H9 (cell line): ENCODE measurements around the gene MRPL55. TPM values are rescaled to one million over a fixed set of nuclear protein-coding genes. Genes with fewer than 3 reads are reported as not detected.

Source experiments
- DNase-seq: peaks from one replicate; pipeline ENCODE4 v3.0.0-alpha.2; 2017
- H2AFZ ChIP-seq: one replicate; pipeline ENCODE4 v1.6.1; 2013; ENCODE audit warnings: mild to moderate bottlenecking, low read length, control low read depth, moderate library complexity
- H2AK5ac ChIP-seq: 2 replicates; pipeline ENCODE4 v1.6.1; 2013; ENCODE audit warnings: low read length, control low read depth, mixed read lengths; ENCODE audit not compliant: insufficient read length
- H2BK120ac ChIP-seq: one replicate; pipeline ENCODE4 v1.6.1; 2013; ENCODE audit warnings: low read depth, mild to moderate bottlenecking, low read length, control low read depth, inconsistent platforms; ENCODE audit not compliant: poor library complexity, severe bottlenecking
- H2BK12ac ChIP-seq: 2 replicates; pipeline ENCODE4 v1.6.1; 2013; ENCODE audit warnings: low read length, control low read depth, mixed read lengths, low read depth; ENCODE audit not compliant: insufficient read length
- H2BK15ac ChIP-seq: 2 replicates; pipeline ENCODE4 v1.6.1; 2013; ENCODE audit warnings: low read depth, low read length, control low read depth
- H2BK20ac ChIP-seq: one replicate; pipeline ENCODE4 v1.6.1; 2013; ENCODE audit warnings: low read depth, mild to moderate bottlenecking, low read length, control low read depth, inconsistent platforms; ENCODE audit not compliant: poor library complexity, severe bottlenecking
- H2BK5ac ChIP-seq: 2 replicates; pipeline ENCODE4 v1.6.1; 2013; ENCODE audit warnings: low read length, control low read depth, mixed read lengths; ENCODE audit not compliant: insufficient read length
- H3K14ac ChIP-seq: 2 replicates; pipeline ENCODE4 v1.6.1; 2013; ENCODE audit warnings: low read length, control low read depth; ENCODE audit not compliant: insufficient read depth
- H3K18ac ChIP-seq: 2 replicates; pipeline ENCODE4 v1.6.1; 2013; ENCODE audit warnings: low read depth, mild to moderate bottlenecking, mixed read lengths, low read length, control low read depth; ENCODE audit not compliant: insufficient read length
- H3K23ac ChIP-seq: 2 replicates; pipeline ENCODE4 v1.6.1; 2013; ENCODE audit warnings: low read length, control low read depth, mixed read lengths, low read depth; ENCODE audit not compliant: insufficient read length
- H3K23me2 ChIP-seq: 2 replicates; pipeline ENCODE4 v1.6.1; 2013; ENCODE audit warnings: low read depth, mild to moderate bottlenecking, mixed read lengths, low read length, control low read depth; ENCODE audit not compliant: insufficient read length, poor library complexity, severe bottlenecking
- H3K27ac ChIP-seq: 2 replicates; pipeline ENCODE4 v1.5.1; 2013; ENCODE audit warnings: low read length, control low read depth, mixed read lengths, low read depth; ENCODE audit not compliant: insufficient read length
- H3K27me3 ChIP-seq: 2 replicates; pipeline ENCODE4 v1.6.1; 2013; ENCODE audit warnings: low read length, control low read depth, inconsistent platforms; ENCODE audit not compliant: insufficient read depth
- H3K4ac ChIP-seq: 2 replicates; pipeline ENCODE4 v1.6.1; 2013; ENCODE audit warnings: low read depth, mild to moderate bottlenecking, control low read depth, inconsistent platforms, low read length, moderate library complexity
- H3K4me1 ChIP-seq: 2 replicates; pipeline ENCODE4 v1.6.1; 2013; ENCODE audit warnings: low read length, control low read depth, inconsistent platforms; ENCODE audit not compliant: insufficient read depth
- H3K4me2 ChIP-seq: 2 replicates; pipeline ENCODE4 v1.6.1; 2013; ENCODE audit warnings: low read length, control low read depth, mixed read lengths; ENCODE audit not compliant: insufficient read length, insufficient read depth
- H3K56ac ChIP-seq: 2 replicates; pipeline ENCODE4 v1.6.1; 2013; ENCODE audit warnings: low read depth, mild to moderate bottlenecking, mixed read lengths, low read length, control low read depth; ENCODE audit not compliant: insufficient read length
- H3K79me1 ChIP-seq: 2 replicates; pipeline ENCODE4 v1.6.1; 2013; ENCODE audit warnings: low read depth, mild to moderate bottlenecking, moderate library complexity, low read length, control low read depth, inconsistent platforms; ENCODE audit not compliant: insufficient read depth, poor library complexity, severe bottlenecking
- H3K79me2 ChIP-seq: 2 replicates; pipeline ENCODE4 v1.6.1; 2013; ENCODE audit warnings: low read length, control low read depth, inconsistent platforms; ENCODE audit not compliant: insufficient read depth
- H3K9ac ChIP-seq: 2 replicates; pipeline ENCODE4 v1.6.1; 2013; ENCODE audit warnings: low read length, control low read depth, mixed read lengths; ENCODE audit not compliant: insufficient read length; ENCODE audit errors: extremely low read depth
- H3K9me3 ChIP-seq: one replicate; pipeline ENCODE4 v1.6.1; 2013; ENCODE audit warnings: low read depth, low read length, inconsistent platforms; ENCODE audit not compliant: control insufficient read depth
- H3T11ph ChIP-seq: one replicate; pipeline ENCODE4 v1.6.1; 2013; ENCODE audit warnings: mild to moderate bottlenecking, low read length, control low read depth, inconsistent platforms
- H4K20me1 ChIP-seq: one replicate; pipeline ENCODE4 v1.6.1; 2013; ENCODE audit not compliant: control insufficient read depth, insufficient read length, insufficient read depth
- H4K5ac ChIP-seq: 2 replicates; pipeline ENCODE4 v1.6.1; 2013; ENCODE audit warnings: low read depth, mild to moderate bottlenecking, mixed read lengths, low read length, control low read depth; ENCODE audit not compliant: insufficient read length
- H4K8ac ChIP-seq: replicated peaks from 2 replicates; pipeline ENCODE4 v1.6.1; 2013; ENCODE audit warnings: low read length, control low read depth, mixed read lengths, low read depth; ENCODE audit not compliant: insufficient read length
- H4K91ac ChIP-seq: 2 replicates; pipeline ENCODE4 v1.6.1; 2013; ENCODE audit warnings: low read depth, mild to moderate bottlenecking, moderate library complexity, mixed read lengths, low read length, control low read depth; ENCODE audit not compliant: insufficient read length
- H3K27ac Mint-ChIP-seq, 3 experiments: 2 replicates in 2 of 3; 3 replicates in 1 of 3; pipeline ENCODE4 v1.8.0; 2020 to 2021; ENCODE audit warnings: mixed read lengths in 3 of 3, mild to moderate bottlenecking in 1 of 3, moderate library complexity in 1 of 3
- H3K27me3 Mint-ChIP-seq: 2 replicates; pipeline ENCODE4 v1.8.0; 2021; ENCODE audit warnings: low read depth, mild to moderate bottlenecking, moderate library complexity, mixed read lengths
- H3K36me3 Mint-ChIP-seq, 3 experiments: 2 replicates in 2 of 3; 3 replicates in 1 of 3; pipeline ENCODE4 v1.8.0; 2020 to 2021; ENCODE audit warnings: low read depth in 3 of 3, mixed read lengths in 3 of 3; ENCODE audit not compliant: insufficient read depth in 1 of 3
- H3K4me1 Mint-ChIP-seq, 2 experiments: 2 replicates each; pipeline ENCODE4 v1.8.0; 2020; ENCODE audit warnings: mixed read lengths in 2 of 2
- H3K4me3 Mint-ChIP-seq, 2 experiments: 2 replicates in 1 of 2; 3 replicates in 1 of 2; pipeline ENCODE4 v1.8.0; 2020 to 2021; ENCODE audit warnings: mild to moderate bottlenecking in 2 of 2, mixed read lengths in 2 of 2, moderate library complexity in 1 of 2
- H3K9me3 Mint-ChIP-seq, 2 experiments: 2 replicates in 1 of 2; 3 replicates in 1 of 2; pipeline ENCODE4 v1.8.0; 2020; ENCODE audit warnings: mild to moderate bottlenecking in 2 of 2, mixed read lengths in 2 of 2, moderate library complexity in 1 of 2
- CTCF ChIP-seq: fragments of 200-600 bp; sonication (generic); conservative IDR thresholded peaks from 3 replicates; pipeline ENCODE4 v1.8.0; 2021; ENCODE audit warnings: antibody characterized with exemption, mild to moderate bottlenecking
- WGBS: extraction: QIAGEN DNeasy Blood & Tissue Kit; methylation state at CpG from one replicate; pipeline ENCODE4 v1.1.7; 2013; ENCODE audit warnings: missing lambda C conversion rate, low lambda C conversion rate, mixed read lengths; ENCODE audit not compliant: insufficient read length; ENCODE audit errors: extremely low coverage; 5-methylcytosine and 5-hydroxymethylcytosine counted together
- total RNA-seq: library from RNA; stranded (reverse); gene quantifications from 2 replicates; pipeline ENCODE4 v1.2.1, GENCODE V29; 2021

The MRPL55 gene
- total RNA-seq, 1 experiment from 2014 or later = 62.3 TPM

GRCh38 chr1:228059634-228060457 lies 49.3 kb downstream of the MRPL55 start:
- H2AFZ ChIP-seq = peak overlapping the region; percentile 74

More at GRCh38 chr1:228059634-228060457, 49.3 kb downstream of the MRPL55 start:
- Histone ChIP-seq H2AK5ac (no peak overlapping the region), H3K4ac (no peak overlapping the region), H4K8ac (no peak overlapping the region), H3K79me2 (no peaks in the 10 kb centered on the region), H2BK12ac (no peak overlapping the region), H4K20me1 (no peaks in the 10 kb centered on the region), H3K14ac (no peak overlapping the region), H3K9me3 (no peaks in the 10 kb centered on the region), H3K27ac (no peak overlapping the region), H2BK20ac (no peak overlapping the region), H3T11ph (no peak overlapping the region), H3K56ac (no peak overlapping the region), H3K79me1 (no peaks in the 10 kb centered on the region), H4K5ac (no peak overlapping the region), H3K27me3 (peaks cover 38% of the 10 kb centered on the region), H3K23ac (no peak overlapping the region), H3K18ac (peak overlapping the region; percentile 68), H2BK5ac (no peak overlapping the region), H4K91ac (no peak overlapping the region), H3K9ac (no peak overlapping the region), H3K23me2 (peaks cover 19% of the 10 kb centered on the region), H2BK15ac (no peak overlapping the region), H2BK120ac (no peak overlapping the region), H3K4me2 (peak overlapping the region; percentile 88), H3K4me1 (no peaks in the 10 kb centered on the region)
- Mint-ChIP-seq H3K27me3 (peaks cover 92% of the 10 kb centered on the region), H3K4me3 (peak overlapping the region; percentile 71 to 85), H3K9me3 (peaks cover 4 to 6% of the 10 kb centered on the region in 2 experiments; a peak in 3 of 5 replicates), H3K4me1 (peaks cover 5 to 7% of the 10 kb centered on the region in 2 experiments; a peak in 3 of 4 replicates), H3K27ac (peak overlapping the region in 2 of 3 experiments; percentile 66 to 82; a peak in 2 of 7 replicates), H3K36me3 (no peaks in the 10 kb centered on the region; a peak in 1 of 7 replicates)
- TF ChIP-seq CTCF = no peak
- no CpG with 5 or more reads among the region's 33 CpGs for WGBS
- peak; percentile 100 for DNase-seq
